NCI-H1436 (cell line): Measurements from ENCODE around the gene HDC.

Experiments used
- DNase-seq: peaks from one replicate; lab custom pipeline; 2025; lab: John Stamatoyannopoulos, UW

Gene HDC

GRCh38 chr15:50265620-50266019 lies at the start of gene HDC:
TSS of gene HDC (minus strand) at chr15:50265726. CDS start at chr15:50265623, 103 bp downstream.
- no peak for DNase-seq

- DNase-seq = no peak
Measured at GRCh38 chr15:50312636-50313035, 47.1 kb upstream of the HDC start.

GRCh38 chr15:50307799-50308198 lies 42.3 kb upstream of the HDC start:
- no peak for DNase-seq

- no peak for DNase-seq
Measured at GRCh38 chr15:50304836-50305235, 39.3 kb upstream of the HDC start.

GRCh38 chr15:50302581-50302980 lies 37.1 kb upstream of the HDC start:
- DNase-seq = no peak

- no peak for DNase-seq
Measured at GRCh38 chr15:50298340-50298739, 32.8 kb upstream of the HDC start.

- DNase-seq = no peak
Measured at GRCh38 chr15:50295966-50296365, 30.4 kb upstream of the HDC start.

- DNase-seq = no peak
Measured at GRCh38 chr15:50289749-50290148, 24.2 kb upstream of the HDC start.

GRCh38 chr15:50287324-50288116 lies 22.0 kb upstream of the HDC start:
- no peak for DNase-seq

GRCh38 chr15:50281427-50281826 lies 15.9 kb upstream of the HDC start:
- no peak for DNase-seq

GRCh38 chr15:50280271-50280670 lies 14.7 kb upstream of the HDC start:
- DNase-seq = no peak

- DNase-seq = no peak
Measured at GRCh38 chr15:50278496-50278895, 13.0 kb upstream of the HDC start.

GRCh38 chr15:50277370-50277769 lies 11.8 kb upstream of the HDC start:
- DNase-seq = no peak

GRCh38 chr15:50275908-50276307 lies 10.4 kb upstream of the HDC start:
- DNase-seq = no peak

GRCh38 chr15:50275091-50275490 lies 9.6 kb upstream of the HDC start:
- no peak for DNase-seq

GRCh38 chr15:50267577-50267976 lies 2.1 kb upstream of the HDC start:
- no peak for DNase-seq

- no peak for DNase-seq
Measured at GRCh38 chr15:50262533-50262932, 3.0 kb downstream of the HDC start.

GRCh38 chr15:50261981-50262380 lies 3.5 kb downstream of the HDC start:
- no peak for DNase-seq

GRCh38 chr15:50260969-50261496 lies 4.5 kb downstream of the HDC start:
- DNase-seq = no peak

GRCh38 chr15:50259276-50259675 lies 6.2 kb downstream of the HDC start:
- no peak for DNase-seq

- no peak for DNase-seq
Measured at GRCh38 chr15:50257924-50258323, 7.6 kb downstream of the HDC start.

- DNase-seq = no peak
Measured at GRCh38 chr15:50257332-50257731, 8.2 kb downstream of the HDC start.

GRCh38 chr15:50256188-50257041 lies 9.1 kb downstream of the HDC start:
- no peak for DNase-seq
